Endodermal cell (in vitro differentiated cells): ENCODE data around the gene RFC4. TPM values are rescaled to one million over a fixed set of nuclear protein-coding genes. Genes with fewer than 3 reads are reported as not detected.

Experiments
- DNase-seq: peaks from one replicate; pipeline ENCODE4 v3.0.0-alpha.2; 2017
- H3K27ac ChIP-seq: 2 replicates; pipeline ENCODE4 v1.5.1; 2013; ENCODE audit warnings: mild to moderate bottlenecking, low read depth, low read length, moderate library complexity
- H3K27me3 ChIP-seq: 2 replicates; pipeline ENCODE4 v1.6.1; 2013; ENCODE audit warnings: mild to moderate bottlenecking, low read length, moderate library complexity; ENCODE audit not compliant: insufficient read depth, control insufficient read depth, poor library complexity, severe bottlenecking
- H3K36me3 ChIP-seq: 2 replicates; pipeline ENCODE4 v1.7.0; 2013; ENCODE audit warnings: mild to moderate bottlenecking, low read length, moderate library complexity; ENCODE audit not compliant: control insufficient read depth, insufficient read depth
- H3K4me1 ChIP-seq: one replicate; pipeline ENCODE4 v1.7.0; 2013; ENCODE audit warnings: low read length; ENCODE audit not compliant: control insufficient read depth, insufficient read depth
- H3K4me3 ChIP-seq: 2 replicates; pipeline ENCODE4 v1.5.1; 2013; ENCODE audit warnings: mild to moderate bottlenecking, low read length, moderate library complexity
- H3K9ac ChIP-seq: 2 replicates; pipeline ENCODE4 v1.6.1; 2013; ENCODE audit warnings: mild to moderate bottlenecking, low read length, moderate library complexity; ENCODE audit not compliant: poor library complexity, severe bottlenecking; ENCODE audit errors: extremely low read depth
- H3K9me3 ChIP-seq: 2 replicates; pipeline ENCODE4 v1.6.1; 2013; ENCODE audit warnings: mild to moderate bottlenecking, low read length, moderate library complexity; ENCODE audit not compliant: control insufficient read depth
- H3K27ac Mint-ChIP-seq: 2 replicates; pipeline ENCODE4 v1.8.0; 2020; ENCODE audit warnings: mixed read lengths
- H3K27me3 Mint-ChIP-seq: 2 replicates; pipeline ENCODE4 v1.8.0; 2021; ENCODE audit warnings: mild to moderate bottlenecking, mixed read lengths; ENCODE audit not compliant: insufficient read depth
- H3K36me3 Mint-ChIP-seq: 2 replicates; pipeline ENCODE4 v1.8.0; 2020; ENCODE audit warnings: low read depth, mixed read lengths
- H3K4me1 Mint-ChIP-seq: 2 replicates; pipeline ENCODE4 v1.8.0; 2020; ENCODE audit warnings: mixed read lengths
- H3K4me3 Mint-ChIP-seq: 2 replicates; pipeline ENCODE4 v1.8.0; 2020; ENCODE audit warnings: mild to moderate bottlenecking, moderate library complexity, mixed read lengths
- H3K9me3 Mint-ChIP-seq: 2 replicates; pipeline ENCODE4 v1.8.0; 2020; ENCODE audit warnings: mild to moderate bottlenecking, mixed read lengths
- CTCF ChIP-seq: fragments of 200-600 bp; sonication (generic); conservative IDR thresholded peaks from 2 replicates; pipeline ENCODE4 v1.5.0; 2021; ENCODE audit warnings: antibody characterized with exemption, mild to moderate bottlenecking
- WGBS, 2 experiments: methylation state at CpG; one replicate each; pipeline versions ENCODE4 v1.1.5 to v1.1.7; 2013; ENCODE audit warnings: missing lambda C conversion rate in 2 of 2, mixed read lengths in 1 of 2; ENCODE audit not compliant: insufficient coverage in 1 of 2, insufficient read length in 1 of 2; 5-methylcytosine and 5-hydroxymethylcytosine counted together
- long read RNA-seq, 4 experiments: library from polyadenylated mRNA in 2 of 4; library from RNA in 1 of 4; library from capped mRNA in 1 of 4; stranded (forward) in 3 of 4; unstranded in 1 of 4; transcript quantifications; one replicate each; pipeline ENCODE4 v2.0.0, GENCODE V29; 2020 to 2021; ENCODE audit warnings: inconsistent platforms in 1 of 4
- polyA plus RNA-seq, 2 experiments: library from polyadenylated mRNA; stranded (reverse); fragments of 50-300 nt; gene quantifications; one replicate each; pipeline ENCODE4 v1.2.3, GENCODE V29; 2013
- total RNA-seq, 2 donors: library from RNA; stranded (reverse); fragmentation: NEBNext Ultra II Directional in 1 of 2; extraction: Animal tissue kit (Norgen Biotek cat#: 25700) in 1 of 2; gene quantifications; 2 replicates in 1 of 2; 3 replicates in 1 of 2; pipeline ENCODE4 v1.2.1, GENCODE V29; 2021

The RFC4 gene, protein sequence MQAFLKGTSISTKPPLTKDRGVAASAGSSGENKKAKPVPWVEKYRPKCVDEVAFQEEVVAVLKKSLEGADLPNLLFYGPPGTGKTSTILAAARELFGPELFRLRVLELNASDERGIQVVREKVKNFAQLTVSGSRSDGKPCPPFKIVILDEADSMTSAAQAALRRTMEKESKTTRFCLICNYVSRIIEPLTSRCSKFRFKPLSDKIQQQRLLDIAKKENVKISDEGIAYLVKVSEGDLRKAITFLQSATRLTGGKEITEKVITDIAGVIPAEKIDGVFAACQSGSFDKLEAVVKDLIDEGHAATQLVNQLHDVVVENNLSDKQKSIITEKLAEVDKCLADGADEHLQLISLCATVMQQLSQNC
- 100 to 1,000 TPM in 1 of 2 donors, 10 to 100 TPM in 1; 57.6 to 111 TPM for total RNA-seq
- 105 TPM for polyA plus RNA-seq (2013, experiment 1 of 2)
- 92.0 TPM for polyA plus RNA-seq (2013, experiment 2 of 2)
- long read RNA-seq, experiment 1, transcript RFC4-202 (11 exons, 1,448 nt): major isoform, 17 of 51 reads
- long read RNA-seq, experiment 1, transcript RFC4-201 (11 exons, 1,384 nt): minor isoform, 15 of 51 reads
- long read RNA-seq, experiment 1, partial matches to known transcripts: 6 of 51 reads
- long read RNA-seq, experiment 1, other reads (novel, unspliced or antisense): 12 of 51 reads
- long read RNA-seq, experiment 2, transcript RFC4-201 (11 exons, 1,384 nt): major isoform, 39 of 68 reads
- long read RNA-seq, experiment 2, transcript RFC4-202 (11 exons, 1,448 nt): minor isoform, 17 of 68 reads
- long read RNA-seq, experiment 2, partial matches to known transcripts: 6 of 68 reads
- long read RNA-seq, experiment 2, other reads (novel, unspliced or antisense): 6 of 68 reads
- long read RNA-seq, experiment 3, transcript RFC4-201 (11 exons, 1,384 nt): major isoform, 107 of 187 reads
- long read RNA-seq, experiment 3, transcript RFC4-202 (11 exons, 1,448 nt): minor isoform, 37 of 187 reads
- long read RNA-seq, experiment 3, partial matches to known transcripts: 23 of 187 reads
- long read RNA-seq, experiment 3, other reads (novel, unspliced or antisense): 17 of 187 reads
- long read RNA-seq, experiment 4, transcript RFC4-201 (11 exons, 1,384 nt): major isoform, 92 of 164 reads
- long read RNA-seq, experiment 4, transcript RFC4-202 (11 exons, 1,448 nt): minor isoform, 40 of 164 reads
- long read RNA-seq, experiment 4, partial matches to known transcripts: 17 of 164 reads
- long read RNA-seq, experiment 4, other reads (novel, unspliced or antisense): 14 of 164 reads

- Histone ChIP-seq H3K27me3 (no peaks in the 10 kb centered on the region), H3K36me3 (peaks cover 29% of the 10 kb centered on the region), H3K9me3 (no peaks in the 10 kb centered on the region), H3K4me3 (peak within 1 kb of the TSS; percentile 91), H3K4me1 (no peaks in the 10 kb centered on the region), H3K9ac (peak within 1 kb of the TSS; percentile 76), H3K27ac (peak within 1 kb of the TSS; percentile 29)
- Mint-ChIP-seq H3K4me3 (peak within 1 kb of the TSS; percentile 90), H3K27me3 (peaks cover 5% of the 10 kb centered on the region), H3K9me3 (peaks cover 2% of the 10 kb centered on the region), H3K36me3 (peaks cover 25% of the 10 kb centered on the region), H3K4me1 (peaks cover 7% of the 10 kb centered on the region), H3K27ac (peak within 1 kb of the TSS; percentile 96)
- WGBS, 2 experiments: 1 to 2% methylated on average over 52 to 70 of the region's 70 CpGs
- TF ChIP-seq CTCF: no peak
- peak; percentile 91 for DNase-seq
Measured at GRCh38 chr3:186806089-186807055, at the start of gene RFC4. Gene RFC4, minus strand, starts transcription at chr3:186806482. Its CDS starts 1,769 bp downstream, at chr3:186804713.

- WGBS, 2 experiments: 0% methylated on average over 1 of the region's 1 CpG
- Mint-ChIP-seq H3K36me3 (no peaks in the 10 kb centered on the region), H3K9me3 (peaks cover 2% of the 10 kb centered on the region), H3K4me3 (no peak overlapping the region), H3K4me1 (peaks cover 2% of the 10 kb centered on the region), H3K27me3 (peaks cover 7% of the 10 kb centered on the region), H3K27ac (no peak overlapping the region)
- Histone ChIP-seq H3K36me3 (no peaks in the 10 kb centered on the region), H3K4me3 (no peak overlapping the region), H3K4me1 (no peaks in the 10 kb centered on the region), H3K9ac (no peak overlapping the region), H3K27me3 (no peaks in the 10 kb centered on the region), H3K27ac (no peak overlapping the region), H3K9me3 (no peaks in the 10 kb centered on the region)
- DNase-seq: no peak
- TF ChIP-seq CTCF: no peak
Measured at GRCh38 chr3:186854954-186855353, 48.7 kb upstream of the RFC4 start.
